ENCODE data around the gene MYO1C.

- no peak for TF ChIP-seq EP300 (IDR thresholded peaks at IDR 0.05; ENCODE audit: borderline replicate concordance in 1 of 2, low read depth in 2 of 2, low read length in 2 of 2)
- no peak for TF ChIP-seq POLR2AphosphoS5 (IDR thresholded peaks at IDR 0.05; ENCODE audit: low read depth, low read length)
- TF ChIP-seq, protein P1, sequence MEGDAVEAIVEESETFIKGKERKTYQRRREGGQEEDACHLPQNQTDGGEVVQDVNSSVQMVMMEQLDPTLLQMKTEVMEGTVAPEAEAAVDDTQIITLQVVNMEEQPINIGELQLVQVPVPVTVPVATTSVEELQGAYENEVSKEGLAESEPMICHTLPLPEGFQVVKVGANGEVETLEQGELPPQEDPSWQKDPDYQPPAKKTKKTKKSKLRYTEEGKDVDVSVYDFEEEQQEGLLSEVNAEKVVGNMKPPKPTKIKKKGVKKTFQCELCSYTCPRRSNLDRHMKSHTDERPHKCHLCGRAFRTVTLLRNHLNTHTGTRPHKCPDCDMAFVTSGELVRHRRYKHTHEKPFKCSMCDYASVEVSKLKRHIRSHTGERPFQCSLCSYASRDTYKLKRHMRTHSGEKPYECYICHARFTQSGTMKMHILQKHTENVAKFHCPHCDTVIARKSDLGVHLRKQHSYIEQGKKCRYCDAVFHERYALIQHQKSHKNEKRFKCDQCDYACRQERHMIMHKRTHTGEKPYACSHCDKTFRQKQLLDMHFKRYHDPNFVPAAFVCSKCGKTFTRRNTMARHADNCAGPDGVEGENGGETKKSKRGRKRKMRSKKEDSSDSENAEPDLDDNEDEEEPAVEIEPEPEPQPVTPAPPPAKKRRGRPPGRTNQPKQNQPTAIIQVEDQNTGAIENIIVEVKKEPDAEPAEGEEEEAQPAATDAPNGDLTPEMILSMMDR (IDR thresholded peaks at IDR 0.05; ENCODE audit: control extremely low read depth in 1 of 3, insufficient read depth in 1 of 3, low read depth in 1 of 3, low read length in 3 of 3), result no peak
- no peak for TF ChIP-seq POLR2A (IDR thresholded peaks at IDR 0.05; ENCODE audit: control extremely low read depth in 1 of 2, low read depth in 2 of 2, low read length in 2 of 2)
- no peak for TF ChIP-seq SP1 (IDR thresholded peaks at IDR 0.05; ENCODE audit: low read depth, low read length)
- no peak for TF ChIP-seq CHD1 (IDR thresholded peaks at IDR 0.05; ENCODE audit: low read depth, low read length)
- no peak for TF ChIP-seq EZH2 (IDR thresholded peaks at IDR 0.05; ENCODE audit: low read depth, low read length, severe bottlenecking)
These were observed 71.5 kb downstream of the MYO1C start for GRCh38 chr17:1420981-1421380.
